OCI-LY3 (cell line): ENCODE data around the gene PCNA.

ENCODE experiments used
- H2AFZ ChIP-seq: fragments of 200-600, 300-600 bp; shearing (Covaris generic); 2 replicates; pipeline ENCODE4 v1.6.0; 2014; ENCODE audit warnings: antibody characterized with exemption, low read depth, low read length
- H3K27ac ChIP-seq: fragments of 200-600, 300-600 bp; sonication (generic); 2 replicates; pipeline ENCODE4 v1.5.1; 2014; ENCODE audit warnings: mild to moderate bottlenecking, low read length, moderate library complexity, mixed read lengths
- H3K27me3 ChIP-seq: fragments of 200-600, 300-600 bp; sonication (generic); 2 replicates; pipeline ENCODE4 v1.6.1; 2014; ENCODE audit warnings: low read depth, low read length, mixed read lengths
- H3K36me3 ChIP-seq: fragments of 200-600, 300-600 bp; sonication (generic); replicated peaks from 2 replicates; pipeline ENCODE3; 2014; ENCODE audit warnings: low read depth, low read length, mixed read lengths
- H3K4me1 ChIP-seq: fragments of 300-600, 200-600 bp; sonication (generic); 2 replicates; pipeline ENCODE4 v1.6.1; 2014; ENCODE audit warnings: low read length, mixed read lengths
- H3K4me2 ChIP-seq: fragments of 200-600, 300-600 bp; sonication (generic); 2 replicates; pipeline ENCODE4 v1.6.1; 2014; ENCODE audit warnings: low read length, mixed read lengths
- H3K4me3 ChIP-seq: fragments of 300-600, 200-600 bp; sonication (generic); 2 replicates; pipeline ENCODE4 v1.5.1; 2014; ENCODE audit warnings: antibody characterized with exemption, mild to moderate bottlenecking, low read length, moderate library complexity
- H3K79me2 ChIP-seq: fragments of 300-600, 200-600 bp; shearing (Covaris generic); 2 replicates; pipeline ENCODE4 v1.6.1; 2014; ENCODE audit warnings: mild to moderate bottlenecking, low read length, mixed read lengths
- H3K9ac ChIP-seq: fragments of 300-600, 200-600 bp; shearing (Covaris generic); 2 replicates; pipeline ENCODE4 v1.6.0; 2014; ENCODE audit warnings: mild to moderate bottlenecking, low read length, moderate library complexity
- H3K9me3 ChIP-seq: fragments of 200-600, 300-600 bp; shearing (Covaris generic); 2 replicates; pipeline ENCODE4 v1.6.1; 2014; ENCODE audit warnings: low read length, mixed read lengths; ENCODE audit not compliant: insufficient read depth
- H4K20me1 ChIP-seq: fragments of 200-600, 300-600 bp; sonication (generic); 2 replicates; pipeline ENCODE4 v1.6.1; 2016; ENCODE audit warnings: low read length, mixed read lengths; ENCODE audit not compliant: insufficient read depth
- EZH2phosphoT487 ChIP-seq: fragments of 200-600 bp; shearing (Covaris generic); IDR thresholded peaks from 2 replicates; pipeline ENCODE4 v1.6.1; 2018; ENCODE audit warnings: antibody characterized with exemption, mixed run types, low read depth
- TF ChIP-seq, protein P1 (sequence below): fragments of 200-600, 300-600 bp; sonication (generic); IDR thresholded peaks from 2 replicates; pipeline ENCODE4 v1.5.1; 2014; ENCODE audit warnings: antibody characterized with exemption, low read length, low read depth

Gene PCNA

DNA sequence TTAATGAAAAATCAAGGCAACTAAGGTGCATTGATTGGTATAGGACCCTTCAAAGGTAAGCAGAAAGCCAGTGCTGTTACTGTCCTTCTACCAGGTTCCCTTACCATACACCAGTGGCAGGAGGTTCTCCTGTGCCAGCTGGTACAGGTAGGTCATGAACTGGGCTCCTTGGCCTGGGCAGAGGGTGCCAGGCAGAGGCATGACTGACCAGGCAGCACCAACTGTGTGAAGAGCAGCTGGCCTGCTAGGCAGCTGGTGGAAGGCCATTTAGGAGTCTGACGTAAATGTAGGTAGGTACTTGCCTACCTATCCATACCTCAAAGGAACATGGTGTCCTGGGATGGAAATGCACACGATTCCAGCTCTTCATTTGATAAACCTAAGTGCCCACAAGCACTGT lies 23.3 kb downstream of the PCNA start:
- no peak for TF ChIP-seq EZH2phosphoT487
- TF ChIP-seq, protein P1, sequence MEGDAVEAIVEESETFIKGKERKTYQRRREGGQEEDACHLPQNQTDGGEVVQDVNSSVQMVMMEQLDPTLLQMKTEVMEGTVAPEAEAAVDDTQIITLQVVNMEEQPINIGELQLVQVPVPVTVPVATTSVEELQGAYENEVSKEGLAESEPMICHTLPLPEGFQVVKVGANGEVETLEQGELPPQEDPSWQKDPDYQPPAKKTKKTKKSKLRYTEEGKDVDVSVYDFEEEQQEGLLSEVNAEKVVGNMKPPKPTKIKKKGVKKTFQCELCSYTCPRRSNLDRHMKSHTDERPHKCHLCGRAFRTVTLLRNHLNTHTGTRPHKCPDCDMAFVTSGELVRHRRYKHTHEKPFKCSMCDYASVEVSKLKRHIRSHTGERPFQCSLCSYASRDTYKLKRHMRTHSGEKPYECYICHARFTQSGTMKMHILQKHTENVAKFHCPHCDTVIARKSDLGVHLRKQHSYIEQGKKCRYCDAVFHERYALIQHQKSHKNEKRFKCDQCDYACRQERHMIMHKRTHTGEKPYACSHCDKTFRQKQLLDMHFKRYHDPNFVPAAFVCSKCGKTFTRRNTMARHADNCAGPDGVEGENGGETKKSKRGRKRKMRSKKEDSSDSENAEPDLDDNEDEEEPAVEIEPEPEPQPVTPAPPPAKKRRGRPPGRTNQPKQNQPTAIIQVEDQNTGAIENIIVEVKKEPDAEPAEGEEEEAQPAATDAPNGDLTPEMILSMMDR = no peak
- peaks cover 7% of the 10 kb centered on the region for H3K4me1 ChIP-seq
- H3K9ac ChIP-seq = no peak overlapping the region
- no peaks in the 10 kb centered on the region for H3K27me3 ChIP-seq
- peaks cover 26% of the 10 kb centered on the region for H3K36me3 ChIP-seq
- no peak overlapping the region for H3K4me3 ChIP-seq
- H2AFZ ChIP-seq = no peak overlapping the region
- H3K79me2 ChIP-seq = no peaks in the 10 kb centered on the region
- no peak overlapping the region for H3K27ac ChIP-seq
- H3K9me3 ChIP-seq = no peaks in the 10 kb centered on the region
- no peak overlapping the region for H3K4me2 ChIP-seq
- H4K20me1 ChIP-seq = no peaks in the 10 kb centered on the region

DNA sequence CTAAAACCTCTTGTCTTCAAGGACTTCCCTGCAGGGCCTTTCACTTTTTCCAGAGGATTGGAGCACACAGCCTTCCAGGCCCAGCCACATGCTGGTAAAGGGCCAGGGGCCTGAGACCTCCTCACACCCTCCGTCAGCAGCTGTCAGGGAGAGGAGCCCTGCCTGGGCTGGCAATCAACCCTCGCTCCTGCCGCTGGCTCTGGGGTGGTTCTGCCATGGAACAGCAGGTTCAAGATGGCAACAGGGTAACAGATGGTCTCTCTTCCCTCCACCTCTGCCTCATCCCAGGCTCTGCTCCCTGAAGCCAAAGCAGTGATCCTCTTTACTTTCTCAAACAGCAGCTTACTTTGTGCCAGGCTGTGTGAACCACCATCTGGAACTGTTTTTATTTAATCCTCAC lies 23.8 kb downstream of the PCNA start:
- Histone ChIP-seq H2AFZ (no peak overlapping the region), H3K4me2 (no peak overlapping the region), H3K27ac (no peak overlapping the region), H3K4me1 (peaks cover 7% of the 10 kb centered on the region), H3K27me3 (no peaks in the 10 kb centered on the region), H4K20me1 (no peaks in the 10 kb centered on the region), H3K9me3 (no peaks in the 10 kb centered on the region), H3K36me3 (peaks cover 23% of the 10 kb centered on the region), H3K4me3 (no peak overlapping the region), H3K79me2 (no peaks in the 10 kb centered on the region), H3K9ac (no peak overlapping the region)
- TF ChIP-seq EZH2phosphoT487 = no peak
- TF ChIP-seq, protein P1 = no peak

DNA sequence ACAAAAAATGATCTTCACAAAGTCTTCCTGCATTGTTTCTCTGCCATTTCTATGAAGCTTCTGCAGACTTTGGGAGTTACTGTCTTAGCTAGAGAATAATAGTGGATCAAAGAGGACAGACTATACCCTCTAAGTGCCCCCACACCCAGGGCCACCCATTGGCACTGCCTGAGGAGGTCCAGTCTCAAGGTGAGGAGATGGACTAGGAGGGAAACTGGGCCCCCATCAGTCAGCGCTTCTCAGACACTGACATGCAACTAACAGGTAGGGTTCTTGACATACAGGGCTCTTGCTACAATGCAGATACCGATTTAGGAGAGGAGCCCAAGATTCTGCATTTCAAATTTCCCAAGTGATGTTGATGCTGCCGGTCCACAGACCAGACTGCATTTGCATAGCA lies 24.3 kb downstream of the PCNA start:
- Histone ChIP-seq H3K9me3 (no peaks in the 10 kb centered on the region), H2AFZ (no peak overlapping the region), H3K4me3 (no peak overlapping the region), H3K36me3 (peaks cover 22% of the 10 kb centered on the region), H3K4me1 (peaks cover 10% of the 10 kb centered on the region), H3K79me2 (no peaks in the 10 kb centered on the region), H3K27ac (no peak overlapping the region), H3K27me3 (no peaks in the 10 kb centered on the region), H3K4me2 (no peak overlapping the region), H4K20me1 (no peaks in the 10 kb centered on the region), H3K9ac (no peak overlapping the region)
- TF ChIP-seq EZH2phosphoT487 = no peak
- TF ChIP-seq, protein P1 = no peak

DNA sequence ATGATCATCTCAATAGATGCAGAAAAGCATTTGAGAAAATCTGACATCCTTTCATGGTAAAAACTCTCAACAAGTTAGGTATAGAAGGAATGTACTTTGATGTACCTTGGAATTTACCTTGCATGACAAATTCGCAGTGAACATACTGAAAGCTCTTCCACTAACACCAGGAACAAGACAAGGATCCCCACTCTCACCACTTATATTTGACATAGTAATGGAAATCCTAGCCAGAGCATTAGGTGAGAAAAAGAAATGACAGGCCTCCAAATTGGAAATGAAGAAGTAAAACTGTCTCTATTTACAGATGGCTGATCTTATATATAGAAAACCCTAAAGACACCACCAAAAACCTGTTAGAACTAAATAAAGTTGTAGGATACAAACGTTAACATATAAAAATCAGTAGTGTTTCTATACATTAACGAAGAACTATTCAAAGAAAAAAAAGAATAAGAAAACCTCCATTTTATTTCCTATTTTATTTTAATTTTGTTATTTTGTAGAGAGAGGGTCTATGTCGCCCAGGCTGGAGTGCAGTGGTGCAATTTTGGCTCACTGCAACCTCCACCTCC lies 26.9 kb downstream of the PCNA start:
- no peak overlapping the region for H3K4me3 ChIP-seq
- peaks cover 21% of the 10 kb centered on the region for H3K4me1 ChIP-seq
- no peaks in the 10 kb centered on the region for H4K20me1 ChIP-seq
- peaks cover 11% of the 10 kb centered on the region for H3K36me3 ChIP-seq
- H3K4me2 ChIP-seq = peak overlapping the region; percentile 19
- no peak overlapping the region for H3K9ac ChIP-seq
- no peak for TF ChIP-seq EZH2phosphoT487
- TF ChIP-seq, protein P1 = no peak
- no peak overlapping the region for H3K27ac ChIP-seq
- no peaks in the 10 kb centered on the region for H3K27me3 ChIP-seq
- no peaks in the 10 kb centered on the region for H3K79me2 ChIP-seq
- no peak overlapping the region for H2AFZ ChIP-seq
- no peaks in the 10 kb centered on the region for H3K9me3 ChIP-seq
